H1 (cell line): ENCODE results near the gene HOXB6.

Experiments
- CHD1 ChIP-seq: IDR thresholded peaks from 2 replicates; pipeline ENCODE4 v1.6.1; 2012; ENCODE audit warnings: low read depth, low read length, improper control_type of control experiment
- CTCF ChIP-seq, 3 experiments: IDR thresholded peaks; 1 replicate in 2 of 3; 2 replicates in 1 of 3; pipeline versions ENCODE4 v1.5.1 to v1.6.1; 2011; ENCODE audit warnings: low read length in 3 of 3, mild to moderate bottlenecking in 3 of 3, inconsistent platforms in 2 of 3, low read depth in 1 of 3, moderate library complexity in 1 of 3; ENCODE audit not compliant: insufficient read depth in 1 of 3; ENCODE audit errors: control extremely low read depth in 1 of 3
- EP300 ChIP-seq, 2 experiments: IDR thresholded peaks; 1 replicate in 1 of 2; 2 replicates in 1 of 2; pipeline ENCODE4 v1.6.1; 2011 to 2012; ENCODE audit warnings: low read depth in 2 of 2, low read length in 2 of 2, mild to moderate bottlenecking in 2 of 2, borderline replicate concordance in 1 of 2, inconsistent platforms in 1 of 2, moderate library complexity in 1 of 2
- EZH2 ChIP-seq: fragments of 200-600 bp; sonication (generic); IDR thresholded peaks from 2 replicates; pipeline ENCODE4 v1.7.1; 2012; ENCODE audit warnings: low read depth, mild to moderate bottlenecking, moderate library complexity, low read length, inconsistent platforms; ENCODE audit not compliant: severe bottlenecking
- HDAC2 ChIP-seq, 2 experiments: fragments of 300-600 bp in 1 of 2; sonication (generic) in 1 of 2; IDR thresholded peaks; 2 replicates each; pipeline ENCODE4 v1.6.1; 2011 to 2012; ENCODE audit warnings: low read depth in 2 of 2, low read length in 2 of 2, mild to moderate bottlenecking in 2 of 2, moderate library complexity in 2 of 2, borderline replicate concordance in 1 of 2, inconsistent platforms in 1 of 2
- HDAC6 ChIP-seq: IDR thresholded peaks from one replicate; pipeline ENCODE4 v1.7.1; 2012; ENCODE audit warnings: low read depth, mild to moderate bottlenecking, inconsistent platforms, low read length, moderate library complexity
- JUND ChIP-seq: IDR thresholded peaks from 2 replicates; pipeline ENCODE4 v1.6.1; 2011; ENCODE audit warnings: mild to moderate bottlenecking, improper control_type of control experiment, low read length
- SIN3A ChIP-seq, 2 experiments: IDR thresholded peaks in 1 of 2; conservative IDR thresholded peaks in 1 of 2; 2 replicates each; pipeline ENCODE4 v1.6.1; 2011 to 2012; ENCODE audit warnings: low read length in 2 of 2, improper control_type of control experiment in 1 of 2, low read depth in 1 of 2, mild to moderate bottlenecking in 1 of 2
- SRF ChIP-seq: IDR thresholded peaks from 2 replicates; pipeline ENCODE4 v1.6.1; 2011; ENCODE audit warnings: mild to moderate bottlenecking, low read depth, low read length, moderate library complexity

GRCh38 chr17:48577946-48578615 is 26.7 kb downstream of the HOXB6 start, which contains the start of gene HOXB4:
- TF ChIP-seq CTCF (IDR thresholded peaks at IDR 0.05; ENCODE audit: control extremely low read depth in 1 of 3, insufficient read depth in 1 of 3, low read depth in 1 of 3, low read length in 3 of 3) (no peak), HDAC2 (IDR thresholded peaks at IDR 0.05; ENCODE audit: borderline replicate concordance in 1 of 2, low read depth in 2 of 2, low read length in 2 of 2) (no peak), EZH2 (no peak), SIN3A (conservative IDR thresholded peaks at IDR 0.05 in 1 of 2, IDR thresholded peaks at IDR 0.05 in 1 of 2; ENCODE audit: low read depth in 1 of 2, low read length in 2 of 2) (no peak), SRF (no peak), EP300 (IDR thresholded peaks at IDR 0.05; ENCODE audit: borderline replicate concordance in 1 of 2, low read depth in 2 of 2, low read length in 2 of 2) (no peak), HDAC6 (no peak), JUND (no peak), CHD1 (no peak)
